ENCODE data around the gene NDUFC2.
A peak's percentile ranks its signal among the peaks of the same experiment; 100 is the strongest.
"Not testable (repeated sequence)": the region's sequence is repeated elsewhere in the genome, so short reads cannot be mapped to it uniquely, and the experiment has no call there.

Gene NDUFC2

GRCh38 chr11:78050964-78051831, 28.5 kb downstream of the NDUFC2 start:
- no peak for DNase-seq

GRCh38 chr11:78049348-78049747, 30.3 kb downstream of the NDUFC2 start:
- DNase-seq, result no peak

DNA sequence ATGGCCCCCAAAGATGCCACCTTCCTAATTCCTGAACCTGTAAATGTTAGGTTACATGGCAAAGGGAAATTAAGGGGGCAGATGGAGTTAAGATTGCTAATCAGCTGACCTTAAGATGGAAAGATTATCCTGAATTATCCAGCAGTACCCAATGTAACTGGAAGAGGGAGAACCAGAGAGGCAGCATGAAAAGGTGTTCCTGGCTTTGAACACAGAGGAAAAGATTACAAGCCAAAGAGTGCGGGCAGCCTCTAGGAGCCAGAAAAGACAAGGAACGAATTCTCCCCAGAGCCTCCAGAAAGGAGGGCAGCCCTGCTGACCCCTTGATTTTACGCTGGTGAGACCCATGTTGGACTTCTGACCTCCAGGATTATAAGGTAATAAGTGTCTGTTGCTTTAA, 31.1 kb downstream of the NDUFC2 start:
- DNase-seq, result no peak

DNA sequence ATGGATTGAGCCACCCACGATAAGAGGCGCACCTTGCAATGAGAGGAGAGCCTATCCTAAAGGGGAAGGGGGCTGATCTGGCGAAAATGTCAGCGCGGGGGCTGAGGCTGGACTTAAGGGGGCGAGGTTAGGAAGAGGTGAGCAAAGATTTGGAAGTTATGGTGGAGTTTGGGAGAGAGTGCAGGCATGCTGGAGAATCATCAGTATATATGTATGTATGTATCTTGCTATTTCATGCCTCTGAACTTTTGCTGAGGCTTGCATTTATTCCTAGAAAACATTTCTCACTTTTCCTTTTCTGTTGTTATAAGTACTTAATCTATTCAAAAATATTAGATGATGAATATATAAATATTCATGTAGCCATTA, 33.2 kb downstream of the NDUFC2 start:
- DNase-seq, result no peak

GRCh38 chr11:78045851-78046485, 33.7 kb downstream of the NDUFC2 start:
- DNase-seq, result peak; percentile 50

DNA sequence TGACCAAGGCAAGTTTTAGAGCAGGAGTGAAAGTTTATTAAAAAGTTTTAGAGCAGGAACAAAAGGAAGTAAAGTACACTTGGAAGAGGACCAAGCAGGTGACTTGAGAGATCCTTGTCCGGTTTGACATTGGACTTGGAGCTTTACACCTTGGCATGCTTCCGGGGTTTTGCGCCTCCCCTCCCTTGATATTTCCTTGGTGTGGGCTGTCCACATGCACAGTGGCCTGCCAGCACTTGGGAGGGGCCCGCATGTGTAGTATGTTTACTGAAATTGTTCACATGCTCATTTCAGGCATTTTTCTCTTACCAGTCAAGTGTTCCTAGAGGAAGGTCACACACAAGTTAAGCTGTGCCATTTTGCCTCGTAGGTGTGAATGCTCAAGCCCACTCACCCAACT, 35.0 kb downstream of the NDUFC2 start:
- no peak for DNase-seq

- DNase-seq, result no peak
Measured at GRCh38 chr11:78041843-78042440, 37.7 kb downstream of the NDUFC2 start.

GRCh38 chr11:78041380-78041719, 38.3 kb downstream of the NDUFC2 start:
- DNase-seq, result not testable (repeated sequence)

- DNase-seq, result no peak
Measured at GRCh38 chr11:78040691-78041379, 38.8 kb downstream of the NDUFC2 start.

DNA sequence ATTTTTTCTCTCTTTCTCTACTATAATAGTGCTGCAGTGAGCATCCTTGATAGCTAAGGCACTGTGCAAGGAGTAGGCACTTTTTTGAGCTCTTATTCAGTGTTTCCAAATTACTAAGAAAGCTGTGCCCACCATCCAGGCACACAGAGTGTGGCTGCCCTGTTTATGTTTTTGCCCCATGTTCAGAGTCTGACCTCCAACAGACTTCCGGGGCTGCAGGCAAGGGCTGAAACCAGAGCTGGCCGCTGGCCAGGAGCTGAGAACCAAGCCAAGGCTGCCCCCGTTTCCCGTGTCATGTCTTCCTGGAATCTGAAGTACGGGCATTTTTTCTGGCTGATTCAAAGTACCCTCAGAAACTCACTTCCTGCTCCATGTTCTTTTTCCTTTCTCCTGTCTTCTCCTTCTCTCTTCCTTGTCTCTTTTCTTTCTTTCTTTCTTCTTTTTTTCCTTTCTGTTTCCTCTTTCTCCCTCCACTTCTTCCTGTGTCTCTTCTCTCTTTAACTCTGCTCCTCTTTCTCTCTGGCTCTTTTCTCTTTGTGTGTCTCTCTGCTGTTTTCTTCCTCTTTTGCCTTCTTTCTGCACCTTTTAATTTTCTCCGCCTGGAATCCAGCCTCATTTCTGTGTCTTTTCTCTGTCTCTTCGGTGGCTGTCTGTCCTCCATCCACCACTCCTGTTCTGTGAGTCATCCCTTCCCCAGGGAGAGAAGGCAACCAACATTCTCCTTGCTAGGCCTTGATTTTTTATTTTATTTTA, 39.6 kb downstream of the NDUFC2 start:
- peak; percentile 33 for DNase-seq

DNA sequence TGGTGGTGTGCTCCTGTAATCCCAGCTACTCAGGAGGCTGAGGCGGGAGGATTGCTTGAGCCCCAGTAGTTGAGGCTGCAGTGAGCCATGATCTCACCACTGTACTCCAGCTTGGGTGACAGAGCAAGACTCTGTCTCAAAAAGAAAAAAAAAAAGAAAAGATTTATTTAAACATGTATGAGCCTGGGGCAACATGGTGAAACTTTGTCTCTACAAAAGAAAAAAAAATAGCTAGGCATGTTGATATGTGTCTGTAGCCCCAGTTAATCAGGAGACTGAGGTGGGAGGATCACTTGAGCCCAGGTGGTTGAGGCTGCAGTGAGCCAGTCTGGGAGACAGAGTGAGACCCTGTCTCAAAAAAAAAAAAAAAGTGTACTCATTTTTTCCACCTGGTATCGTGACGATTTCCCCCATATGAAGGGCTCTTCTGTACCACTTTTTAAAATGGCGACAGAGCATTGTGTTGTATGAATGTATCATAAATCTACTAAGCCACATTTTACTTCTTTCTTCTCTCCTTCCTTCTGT, 40.2 kb downstream of the NDUFC2 start:
- DNase-seq, result no peak

- DNase-seq, result no peak
Measured at GRCh38 chr11:78038697-78039313, 40.9 kb downstream of the NDUFC2 start.

DNA sequence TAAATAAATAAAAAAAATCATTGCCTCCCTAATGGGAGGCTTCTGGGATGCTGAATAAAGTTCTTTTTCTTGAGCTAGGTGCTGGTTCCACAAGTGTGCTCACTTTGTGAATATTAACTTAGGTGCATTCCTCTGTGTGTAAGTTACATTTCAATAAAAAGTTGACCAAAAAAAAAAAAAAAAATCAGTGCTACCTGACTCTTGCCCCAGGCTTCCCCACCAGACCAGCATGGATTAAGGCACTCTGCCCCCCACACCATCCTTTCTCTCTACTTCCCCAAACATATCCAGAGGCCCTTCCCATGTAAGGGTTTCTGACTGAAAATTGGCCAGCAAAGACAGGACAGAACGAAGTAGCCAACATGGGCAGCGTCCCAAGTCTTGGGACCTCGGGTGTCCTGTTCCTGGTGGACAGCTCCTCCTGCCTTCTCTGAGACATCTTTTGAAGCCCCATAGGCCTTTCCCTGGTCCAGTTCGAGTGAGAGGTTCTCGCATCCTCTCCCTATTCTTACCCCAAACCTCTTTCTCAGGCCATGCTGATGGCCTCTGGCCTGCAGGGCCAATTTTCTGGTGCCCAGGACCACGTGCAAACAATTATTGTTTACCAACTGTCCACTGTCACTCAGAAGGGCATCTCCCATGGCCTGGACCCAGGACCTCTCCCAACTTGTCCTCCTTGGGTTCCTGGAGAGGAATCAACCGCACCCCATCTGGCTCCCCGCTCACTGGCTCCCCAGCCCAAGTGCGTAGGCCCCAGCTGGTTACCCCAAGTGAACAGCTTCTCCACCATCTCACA, 41.6 kb downstream of the NDUFC2 start:
- no peak for DNase-seq

GRCh38 chr11:78037056-78037455, 42.6 kb downstream of the NDUFC2 start:
- DNase-seq, result no peak

- DNase-seq, result no peak
Measured at GRCh38 chr11:78036313-78036712, 43.3 kb downstream of the NDUFC2 start.

DNA sequence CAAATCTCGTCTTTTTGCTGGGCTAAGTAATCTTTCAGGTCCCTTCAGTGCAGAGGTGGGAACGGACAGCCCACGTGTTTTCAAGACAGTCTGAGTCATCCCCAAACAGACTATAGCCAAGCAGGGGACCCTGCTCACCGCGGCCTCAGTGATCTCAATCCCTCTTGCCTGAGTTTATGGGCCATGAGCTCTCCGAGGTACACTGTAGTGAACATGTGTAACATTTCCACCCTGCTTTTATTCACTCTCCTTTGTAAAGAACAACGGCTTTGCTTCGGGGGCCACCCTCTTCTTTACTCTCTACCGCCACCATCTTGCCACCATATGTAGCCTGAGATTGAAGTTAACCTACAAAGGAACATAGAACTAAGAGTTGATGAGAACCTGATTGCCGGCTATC, 45.0 kb downstream of the NDUFC2 start:
- no peak for DNase-seq

- no peak for DNase-seq
Measured at GRCh38 chr11:78033040-78033439, 46.6 kb downstream of the NDUFC2 start.

DNA sequence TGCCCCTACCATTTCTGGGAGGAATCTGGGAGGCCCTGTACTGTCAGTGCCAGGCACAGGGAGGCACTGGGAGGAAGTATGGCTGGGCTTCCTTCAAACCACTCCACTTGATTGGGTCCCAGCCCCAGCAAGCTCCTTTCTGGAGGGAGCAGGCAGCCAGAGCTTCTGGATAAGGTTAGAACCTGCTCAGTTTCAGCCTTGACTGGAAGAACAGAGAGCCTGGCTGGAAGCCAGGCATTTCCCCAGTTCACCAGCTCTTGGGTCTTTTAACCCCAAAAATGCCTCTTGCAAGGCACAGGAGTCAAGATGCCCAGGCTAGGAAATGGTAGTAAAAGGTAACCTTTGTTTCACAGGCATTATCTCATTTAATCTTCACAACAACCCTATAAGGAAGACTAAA, 47.6 kb downstream of the NDUFC2 start:
- DNase-seq, result peak; percentile 60

- DNase-seq, result no peak
Measured at GRCh38 chr11:78031629-78032028, 48.0 kb downstream of the NDUFC2 start.

GRCh38 chr11:78030429-78031325, 49.0 kb downstream of the NDUFC2 start:
- peak; percentile 98 for DNase-seq

All from NCI-H446 treated with DMSO at 0.1 percent for 48 hours (cell line).